Measurements from ENCODE around the gene METTL25B. TPM values are rescaled to one million over a fixed set of nuclear protein-coding genes. Genes with fewer than 3 reads are reported as not detected.

The METTL25B gene
- total and polyA plus RNA-seq, 10 of the 15 experiments (the other 5 are each of a cell fraction or from before 2014, with no cell fraction given), result 5.9 to 25.2 (median 13.5) TPM

GRCh38 chr1:156751757-156752481 is 23.6 kb downstream of the METTL25B start (continued):
- TF ChIP-seq USF2 (IDR thresholded peaks at IDR 0.05; ENCODE audit: borderline replicate concordance, low read depth, low read length) (peak; percentile 14), ZBTB33 (IDR thresholded peaks at IDR 0.05) (no peak), CBFB (IDR thresholded peaks at IDR 0.05; ENCODE audit: low read depth) (no peak), CREM (IDR thresholded peaks at IDR 0.05; ENCODE audit: low read depth) (peak; percentile 77), USF1 (IDR thresholded peaks at IDR 0.05; ENCODE audit: borderline replicate concordance, extremely low read length, insufficient read depth, low read depth, low read length) (peak; percentile 63), FOS (IDR thresholded peaks at IDR 0.05; ENCODE audit: borderline replicate concordance, extremely low read depth, insufficient read length) (no peak), MTA2 (IDR thresholded peaks at IDR 0.05; ENCODE audit: low read depth) (no peak), STAT3 (IDR thresholded peaks at IDR 0.05; ENCODE audit: low read depth, low read length) (no peak), PRDM15 (CRISPR knock-in tag; IDR thresholded peaks at IDR 0.05) (no peak), TAF1 (IDR thresholded peaks at IDR 0.05; ENCODE audit: borderline replicate concordance, low read depth, low read length) (peak; percentile 48; the same call in 1 of the 2 replicates), ZZZ3 (IDR thresholded peaks at IDR 0.05; ENCODE audit: control insufficient read depth, insufficient read length, low read depth) (no peak), CUX1 (IDR thresholded peaks at IDR 0.05; ENCODE audit: insufficient replicate concordance, low read depth, low read length) (peak; percentile 87), NRF1 (conservative IDR thresholded peaks at IDR 0.05; ENCODE audit: low read depth, low read length) (no peak)

Measured in GM12878 (cell line).